GM18517 (cell line): ENCODE results near the gene ZNF415.
"Not testable (repeated sequence)": the region's sequence is repeated elsewhere in the genome, so short reads cannot be mapped to it uniquely, and the experiment has no call there.

ENCODE experiments used
- ATAC-seq: cut with Tn5 transposase; IDR thresholded peaks from one replicate; pipeline ENCODE4 v1.9.1; 2021; ENCODE audit warnings: mild to moderate bottlenecking, moderate library complexity; ENCODE audit not compliant: unreplicated experiment

ZNF415 gene

DNA sequence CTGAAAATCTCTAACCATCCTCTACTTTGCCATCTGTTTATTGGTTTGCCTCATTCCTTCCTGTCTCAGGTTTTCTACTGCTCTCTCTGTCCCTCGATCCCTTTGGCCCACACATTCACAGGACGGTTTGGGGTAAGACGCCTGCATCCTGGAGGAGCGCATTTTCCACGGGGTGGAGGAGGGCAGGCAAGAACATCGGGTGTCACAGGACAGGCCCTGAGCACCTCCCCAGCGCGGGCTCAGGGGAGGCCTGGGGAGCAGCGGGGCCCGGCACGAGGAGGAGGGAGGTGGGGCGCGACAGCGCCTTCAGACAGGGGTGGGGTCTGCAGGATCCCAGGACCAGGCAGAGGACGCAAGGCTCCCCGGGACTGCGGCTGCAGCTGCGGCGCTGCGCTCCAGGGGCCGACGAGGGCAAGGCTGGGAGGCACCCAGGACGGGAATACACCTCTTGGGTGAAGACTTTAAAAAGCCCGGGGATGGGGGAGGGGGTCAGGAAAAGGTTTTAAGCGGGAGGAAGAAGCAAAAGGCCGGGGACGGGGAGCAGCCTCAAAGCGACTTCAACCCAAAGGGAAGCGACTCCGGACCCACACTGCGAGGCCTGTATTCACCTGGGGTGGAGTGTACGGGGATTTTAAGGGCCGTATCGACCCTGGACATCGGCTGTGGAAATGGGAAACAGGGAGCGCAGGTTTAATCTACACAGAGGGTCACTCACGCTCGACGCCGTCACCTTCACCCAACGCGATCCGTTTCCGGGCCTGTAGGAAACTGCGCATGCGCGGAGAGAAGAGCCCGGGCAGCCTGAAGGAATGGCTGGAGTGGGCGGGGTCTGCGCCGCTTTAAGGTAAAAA, at the start of gene ZNF415:
TSS of gene ZNF415 (minus strand) at position 770 of the 851 bp plus-strand sequence. CDS start 10,234 bp downstream, outside the sequence.
- no peak for ATAC-seq

- ATAC-seq, result no peak
Measured at GRCh38 chr19:53182202-53182601, 49.5 kb upstream of the ZNF415 start.

DNA sequence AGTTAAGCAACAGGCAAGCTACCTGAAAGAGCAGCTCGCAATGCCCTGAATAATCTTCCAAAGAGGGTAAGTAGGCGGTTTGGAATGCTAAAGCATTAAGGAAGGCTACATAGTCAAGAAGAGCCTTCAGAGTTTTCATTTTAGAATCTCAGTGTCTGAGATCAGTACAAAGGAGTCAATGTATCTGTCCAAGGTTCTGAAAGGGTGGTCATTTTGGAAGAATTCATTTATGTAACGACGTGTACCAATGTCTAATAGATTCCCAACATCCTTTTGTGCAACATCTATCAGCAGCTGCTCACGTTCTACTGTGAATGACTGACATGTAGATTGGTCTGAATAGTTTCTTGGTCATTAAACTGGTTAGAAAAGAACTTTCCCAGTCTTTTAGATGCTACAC, 45.3 kb upstream of the ZNF415 start:
- no peak for ATAC-seq

DNA sequence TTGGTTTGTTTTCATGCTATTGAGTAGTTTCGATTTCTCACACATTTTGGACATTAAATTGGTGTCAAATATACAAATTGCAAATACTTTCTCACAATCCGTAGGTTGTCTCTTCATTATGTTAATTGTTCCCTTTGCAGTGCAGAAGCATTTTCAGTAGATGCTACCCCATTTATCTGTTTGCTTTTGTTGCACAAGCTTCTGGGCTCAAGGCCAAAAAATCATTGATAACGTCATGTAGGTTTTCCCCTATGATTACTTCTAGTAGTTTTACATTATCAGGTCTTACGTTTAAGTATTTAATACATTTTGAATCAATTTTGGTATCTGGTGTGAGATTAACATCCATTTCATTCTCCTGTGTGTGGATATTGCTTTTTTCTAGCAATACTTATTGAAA, 40.2 kb upstream of the ZNF415 start:
- ATAC-seq, result no peak

GRCh38 chr19:53165691-53166091, 33.0 kb upstream of the ZNF415 start:
- ATAC-seq, result no peak

- ATAC-seq, result no peak
Measured at GRCh38 chr19:53161123-53161522, 28.4 kb upstream of the ZNF415 start.

DNA sequence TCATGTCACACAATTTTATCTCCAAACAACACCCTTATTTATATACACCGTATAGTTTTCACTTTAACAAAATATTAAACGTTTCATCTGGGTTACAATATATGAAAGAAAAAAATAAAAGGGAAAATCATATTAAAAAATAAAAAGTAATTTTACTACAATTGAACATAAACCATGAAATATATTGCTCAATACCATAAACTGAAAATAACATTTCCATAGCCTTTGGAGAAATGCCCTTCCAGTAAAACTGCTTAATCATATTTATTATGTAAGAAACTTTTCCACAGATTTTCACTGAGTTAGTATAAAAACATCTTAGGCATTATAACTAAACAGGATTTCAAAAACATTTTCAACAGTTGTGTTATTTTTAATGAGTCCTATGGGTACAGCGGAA, 27.6 kb upstream of the ZNF415 start:
- ATAC-seq, result no peak

- no peak for ATAC-seq
Measured at GRCh38 chr19:53158119-53158656, 25.5 kb upstream of the ZNF415 start.

GRCh38 chr19:53157626-53158025, 24.9 kb upstream of the ZNF415 start:
- no peak for ATAC-seq

- ATAC-seq, result no peak
Measured at GRCh38 chr19:53156850-53157249, 24.1 kb upstream of the ZNF415 start.

- no peak for ATAC-seq
Measured at GRCh38 chr19:53147645-53148044, 14.9 kb upstream of the ZNF415 start.

GRCh38 chr19:53140351-53140750, 7.6 kb upstream of the ZNF415 start:
- ATAC-seq, result no peak

- no peak for ATAC-seq
Measured at GRCh38 chr19:53136432-53136831, 3.7 kb upstream of the ZNF415 start.

DNA sequence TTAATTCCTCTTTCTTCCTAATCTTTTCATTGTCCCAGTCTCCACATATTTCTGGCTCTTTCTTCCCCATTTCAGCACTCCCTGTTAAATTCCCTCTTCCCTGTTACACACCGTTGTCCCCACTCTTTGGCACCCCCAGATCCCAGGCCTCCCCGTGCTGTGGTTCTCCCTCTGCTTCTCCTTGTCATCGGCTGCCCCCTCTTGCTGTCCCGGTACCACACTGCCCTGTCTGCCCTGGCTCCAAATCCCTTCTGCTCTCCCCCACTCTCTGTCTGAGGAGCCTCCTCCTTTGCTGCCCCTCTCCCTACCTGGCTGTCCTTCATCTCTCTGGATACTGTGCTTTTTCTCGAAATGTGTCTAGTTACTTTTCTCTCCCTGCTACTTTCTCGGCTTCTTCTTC, 983 bp downstream of the ZNF415 start:
- no peak for ATAC-seq

DNA sequence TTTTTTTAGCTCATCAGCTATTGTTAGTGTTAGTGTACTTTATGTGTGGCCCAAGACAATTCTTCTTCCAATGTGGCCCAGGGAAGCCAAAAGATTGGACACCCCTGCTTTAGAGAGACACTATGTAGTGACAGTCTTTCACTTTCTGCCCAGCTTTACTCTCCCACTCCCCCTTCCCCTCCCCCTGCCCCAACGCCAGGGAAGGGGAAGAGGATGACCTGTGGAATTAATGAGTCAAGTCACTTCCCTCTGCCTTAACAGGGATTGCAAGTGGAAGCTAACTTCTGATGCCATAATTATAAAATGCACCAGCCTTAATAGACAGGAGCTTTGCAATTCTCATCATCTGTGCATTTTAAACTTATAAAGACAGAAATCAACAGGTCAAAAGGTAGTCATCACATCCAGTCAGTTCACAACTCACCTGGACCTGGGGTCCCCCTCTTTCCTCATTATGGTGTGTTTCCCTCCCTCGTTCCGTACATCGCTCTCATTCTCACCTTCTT, 1.6 kb downstream of the ZNF415 start:
- no peak for ATAC-seq

- no peak for ATAC-seq
Measured at GRCh38 chr19:53130506-53130905, 2.2 kb downstream of the ZNF415 start.

DNA sequence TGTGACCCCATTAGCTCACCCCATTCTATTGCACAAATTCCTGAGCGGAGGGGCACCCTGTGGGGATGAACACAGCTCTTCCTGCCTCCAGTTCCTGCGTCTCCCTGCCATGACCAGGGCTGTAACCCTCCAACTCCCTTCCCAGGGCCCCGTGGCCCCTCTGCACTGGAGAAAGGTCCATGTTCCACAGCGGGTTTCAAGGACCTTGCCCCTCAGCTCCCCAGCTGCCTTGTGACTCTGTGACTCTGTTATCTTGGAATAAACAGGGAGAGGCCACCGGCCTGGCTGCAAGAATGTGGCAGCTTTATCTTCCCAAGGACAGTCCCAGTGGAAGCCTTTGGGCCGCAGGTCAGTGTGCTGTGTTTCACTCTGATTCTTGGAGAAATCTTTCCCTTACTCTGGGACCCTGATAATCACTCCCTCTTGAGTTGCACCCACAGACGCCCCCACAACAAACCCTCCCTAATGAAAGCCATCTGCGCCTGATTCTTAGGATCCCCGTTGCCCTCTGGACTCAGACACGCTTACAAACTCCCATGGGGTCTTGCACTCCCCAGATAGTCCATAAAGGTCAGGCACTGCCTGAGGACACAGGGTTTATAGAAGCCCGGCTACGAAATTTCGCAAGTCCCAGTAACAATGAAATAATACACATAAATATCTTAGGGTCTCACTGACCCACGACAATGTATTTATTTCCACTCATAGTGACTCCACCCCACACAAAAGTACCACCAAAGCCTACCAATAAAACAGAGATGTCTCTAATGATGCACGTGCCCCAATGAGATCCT, 5.8 kb downstream of the ZNF415 start:
- not testable (repeated sequence) for ATAC-seq

GRCh38 chr19:53123400-53123799, 9.3 kb downstream of the ZNF415 start:
- ATAC-seq, result no peak

GRCh38 chr19:53112286-53112685, 20.4 kb downstream of the ZNF415 start:
- ATAC-seq, result no peak

- ATAC-seq, result no peak
Measured at GRCh38 chr19:53109527-53109926, 23.2 kb downstream of the ZNF415 start.
